K562 (cell line): Measurements from ENCODE around the gene SPDEF. TPM values are rescaled to one million over a fixed set of nuclear protein-coding genes. Genes with fewer than 3 reads are reported as not detected.

ENCODE experiments used
- BACH1 ChIP-seq: fragments of 200-800 bp; sonication (Bioruptor generic); IDR thresholded peaks from 2 replicates; pipeline ENCODE4 v1.6.1; 2016; ENCODE audit warnings: missing genetic modification characterization, missing compliant biosample characterization
- FOXA3 ChIP-seq, 2 experiments: fragments of 450-650 bp in 1 of 2; sonication (generic) in 1 of 2; formaldehyde crosslinking; IDR thresholded peaks in 1 of 2; conservative IDR thresholded peaks in 1 of 2; 2 replicates each; pipeline versions ENCODE4 v1.4.0 to v1.8.0; 2020 to 2022; ENCODE audit warnings: mild to moderate bottlenecking in 2 of 2, missing genetic modification reagents in 1 of 2
- FOXP1 ChIP-seq: sonication (generic); formaldehyde crosslinking; IDR thresholded peaks from 2 replicates; pipeline ENCODE4 v1.8.0; 2022; ENCODE audit warnings: mild to moderate bottlenecking, missing genetic modification reagents
- GATA2 ChIP-seq: sonication (generic); formaldehyde crosslinking; IDR thresholded peaks from 2 replicates; pipeline ENCODE4 v1.4.0; 2020; ENCODE audit warnings: mild to moderate bottlenecking, missing genetic modification reagents
- NCOA6 ChIP-seq: fragments of 450-650 bp; IDR thresholded peaks from 2 replicates; pipeline ENCODE4 v1.6.1; 2017; ENCODE audit warnings: mild to moderate bottlenecking
- PHB2 ChIP-seq: fragments of 450-650 bp; IDR thresholded peaks from 2 replicates; pipeline ENCODE4 v1.6.1; 2017; ENCODE audit warnings: low read depth
- RBM39 ChIP-seq: fragments of 200-400 bp; formaldehyde crosslinking; optimal IDR thresholded peaks from 2 replicates; pipeline ENCODE3; 2018; ENCODE audit warnings: low read depth, low read length
- SETDB1 ChIP-seq: IDR thresholded peaks from one replicate; pipeline ENCODE4 v1.6.1; 2012; ENCODE audit warnings: low read length, control low read depth, inconsistent platforms
- SMARCA4 ChIP-seq: fragments of 450-650 bp; IDR thresholded peaks from 2 replicates; pipeline ENCODE4 v1.6.1; 2016
- SMARCC2 ChIP-seq: fragments of 450-650 bp; IDR thresholded peaks from 2 replicates; pipeline ENCODE4 v1.6.1; 2017; ENCODE audit warnings: antibody characterized with exemption, moderate library complexity, mild to moderate bottlenecking, low read depth
- WHSC1 ChIP-seq: IDR thresholded peaks from one replicate; pipeline ENCODE4 v1.6.1; 2012; ENCODE audit warnings: low read length, control low read depth, inconsistent platforms
- ZNF12 ChIP-seq: sonication (generic); formaldehyde crosslinking; IDR thresholded peaks from 2 replicates; pipeline ENCODE4 v1.4.0; 2020; ENCODE audit warnings: mild to moderate bottlenecking, missing genetic modification reagents
- ZNF431 ChIP-seq: sonication (generic); formaldehyde crosslinking; IDR thresholded peaks from 2 replicates; pipeline ENCODE4 v1.8.0; 2022; ENCODE audit warnings: mild to moderate bottlenecking, missing genetic modification reagents
- ZNF780A ChIP-seq: fragments of 250-450 bp; sonication (Bioruptor Pico); IDR thresholded peaks from 2 replicates; pipeline ENCODE4 v1.5.0; 2021; ENCODE audit warnings: mild to moderate bottlenecking
- ZNF830 ChIP-seq: fragments of 250-450 bp; sonication (Bioruptor Pico); IDR thresholded peaks from 2 replicates; pipeline ENCODE4 v1.5.0; 2021; ENCODE audit warnings: mild to moderate bottlenecking
- polyA plus RNA-seq, 8 experiments: library from polyadenylated mRNA; depleted of rRNA in 4 of 8; stranded (reverse) in 5 of 8; unstranded in 3 of 8; fragments of >200 nt; fragmentation: Nextera tagmentation in 2 of 8; fragmentation: Illumina TruSeq in 1 of 8; extraction: Ambion mirVana in 2 of 8; extraction: Trizol in 1 of 8; gene quantifications; 2 replicates each; pipeline versions ENCODE4 v1.2.1 to v1.2.3, GENCODE V29; 2011 to 2014; ENCODE audit warnings: inconsistent platforms in 1 of 8, missing spikeins in 1 of 8
- total RNA-seq, 7 experiments: library from RNA; depleted of rRNA in 6 of 7; stranded (reverse); fragments of >200 nt in 6 of 7; fragmentation: Illumina TruSeq in 2 of 7; extraction: Trizol in 2 of 7; gene quantifications; 2 replicates each; pipeline versions ENCODE4 v1.2.1 to v1.2.3, GENCODE V29; 2011 to 2021; ENCODE audit warnings: low replicate concordance in 1 of 7
- TF ChIP-seq, protein P1 (sequence below): fragments of 450-650 bp; formaldehyde crosslinking; IDR thresholded peaks from 2 replicates; pipeline ENCODE4 v1.4.0; 2020; ENCODE audit warnings: mild to moderate bottlenecking, mixed read lengths
- TF ChIP-seq, protein P2 (sequence below): fragments of 250-450 bp; sonication (Bioruptor Pico); IDR thresholded peaks from 2 replicates; pipeline ENCODE4 v1.9.0; 2021; ENCODE audit warnings: mild to moderate bottlenecking
- TF ChIP-seq, protein P3 (sequence below): fragments of 250-450 bp; sonication (Bioruptor Pico); IDR thresholded peaks from 2 replicates; pipeline ENCODE4 v1.5.0; 2021; ENCODE audit warnings: mild to moderate bottlenecking, moderate library complexity
- TF ChIP-seq, protein P4 (sequence below): fragments of 450-650 bp; IDR thresholded peaks from 2 replicates; pipeline ENCODE4 v1.7.0; 2016; ENCODE audit warnings: borderline replicate concordance
- TF ChIP-seq, protein P5 (sequence below): fragments of 150-350 bp; conservative IDR thresholded peaks from 2 replicates; pipeline ENCODE4 v1.6.1; 2014; ENCODE audit warnings: low read length

SPDEF gene
- total and polyA plus RNA-seq, 9 of the 15 experiments (the other 6 are each of a cell fraction or from before 2014, with no cell fraction given) = 0.04 to 0.12 (median 0.11) TPM; not detected in 5

DNA sequence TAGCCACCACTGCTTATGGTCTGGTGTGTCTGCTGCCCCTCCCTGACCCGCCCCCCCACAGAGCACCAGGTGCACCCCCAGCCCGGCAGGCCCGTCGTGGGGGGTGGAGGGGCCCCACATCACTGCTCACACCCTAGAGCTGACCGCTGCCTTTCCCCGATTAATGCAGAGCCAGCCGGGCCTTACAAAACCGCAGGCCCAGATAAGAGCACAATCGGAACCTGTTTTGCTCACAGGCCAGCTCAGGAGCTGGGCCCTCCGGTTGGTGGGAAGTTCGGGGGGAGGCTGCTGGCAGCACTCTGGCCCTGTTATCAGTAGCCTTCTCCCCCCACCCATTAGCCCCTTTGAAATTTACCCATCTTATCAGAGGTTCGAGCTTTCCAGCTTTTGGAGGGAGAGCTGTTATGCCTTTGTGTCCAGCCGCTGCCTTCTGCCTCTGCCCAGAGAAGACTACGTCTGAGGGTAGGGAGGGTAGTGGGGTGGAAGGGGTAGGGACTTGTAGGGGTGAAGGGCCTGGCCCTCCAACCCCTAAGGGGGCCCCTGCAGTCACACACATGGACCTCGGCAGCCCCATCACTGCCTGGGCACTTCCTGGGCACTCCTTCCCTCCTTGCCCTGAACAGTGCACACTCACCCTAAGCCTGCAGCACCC, 6.9 kb upstream of the SPDEF start (continued):
- TF ChIP-seq, protein P1, sequence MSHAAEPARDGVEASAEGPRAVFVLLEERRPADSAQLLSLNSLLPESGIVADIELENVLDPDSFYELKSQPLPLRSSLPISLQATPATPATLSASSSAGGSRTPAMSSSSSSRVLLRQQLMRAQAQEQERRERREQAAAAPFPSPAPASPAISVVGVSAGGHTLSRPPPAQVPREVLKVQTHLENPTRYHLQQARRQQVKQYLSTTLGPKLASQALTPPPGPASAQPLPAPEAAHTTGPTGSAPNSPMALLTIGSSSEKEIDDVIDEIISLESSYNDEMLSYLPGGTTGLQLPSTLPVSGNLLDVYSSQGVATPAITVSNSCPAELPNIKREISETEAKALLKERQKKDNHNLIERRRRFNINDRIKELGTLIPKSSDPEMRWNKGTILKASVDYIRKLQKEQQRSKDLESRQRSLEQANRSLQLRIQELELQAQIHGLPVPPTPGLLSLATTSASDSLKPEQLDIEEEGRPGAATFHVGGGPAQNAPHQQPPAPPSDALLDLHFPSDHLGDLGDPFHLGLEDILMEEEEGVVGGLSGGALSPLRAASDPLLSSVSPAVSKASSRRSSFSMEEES = no peak
- TF ChIP-seq SMARCC2 (peak; percentile 64; the same call in 1 of the 2 replicates), GATA2 (CRISPR knock-in tag) (peak; percentile 92), BACH1 (tag) (no peak), NCOA6 (no peak), PHB2 (peak; percentile 72), WHSC1 (no peak), SMARCA4 (peak; percentile 86), ZNF12 (CRISPR knock-in tag) (0 out of 2 replicates have a peak, but pooled peaks have one; percentile 38), ZNF780A (CRISPR knock-in tag) (no peak), ZNF431 (CRISPR knock-in tag) (no peak), SETDB1 (no peak), FOXP1 (CRISPR knock-in tag) (no peak), FOXA3 (CRISPR knock-in tag; conservative IDR thresholded peaks at IDR 0.05 in 1 of 2, IDR thresholded peaks at IDR 0.05 in 1 of 2) (no peak), ZNF830 (CRISPR knock-in tag) (no peak), RBM39 (no peak)
- TF ChIP-seq, protein P2, sequence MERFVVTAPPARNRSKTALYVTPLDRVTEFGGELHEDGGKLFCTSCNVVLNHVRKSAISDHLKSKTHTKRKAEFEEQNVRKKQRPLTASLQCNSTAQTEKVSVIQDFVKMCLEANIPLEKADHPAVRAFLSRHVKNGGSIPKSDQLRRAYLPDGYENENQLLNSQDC (CRISPR knock-in tag) = no peak
- TF ChIP-seq, protein P3, sequence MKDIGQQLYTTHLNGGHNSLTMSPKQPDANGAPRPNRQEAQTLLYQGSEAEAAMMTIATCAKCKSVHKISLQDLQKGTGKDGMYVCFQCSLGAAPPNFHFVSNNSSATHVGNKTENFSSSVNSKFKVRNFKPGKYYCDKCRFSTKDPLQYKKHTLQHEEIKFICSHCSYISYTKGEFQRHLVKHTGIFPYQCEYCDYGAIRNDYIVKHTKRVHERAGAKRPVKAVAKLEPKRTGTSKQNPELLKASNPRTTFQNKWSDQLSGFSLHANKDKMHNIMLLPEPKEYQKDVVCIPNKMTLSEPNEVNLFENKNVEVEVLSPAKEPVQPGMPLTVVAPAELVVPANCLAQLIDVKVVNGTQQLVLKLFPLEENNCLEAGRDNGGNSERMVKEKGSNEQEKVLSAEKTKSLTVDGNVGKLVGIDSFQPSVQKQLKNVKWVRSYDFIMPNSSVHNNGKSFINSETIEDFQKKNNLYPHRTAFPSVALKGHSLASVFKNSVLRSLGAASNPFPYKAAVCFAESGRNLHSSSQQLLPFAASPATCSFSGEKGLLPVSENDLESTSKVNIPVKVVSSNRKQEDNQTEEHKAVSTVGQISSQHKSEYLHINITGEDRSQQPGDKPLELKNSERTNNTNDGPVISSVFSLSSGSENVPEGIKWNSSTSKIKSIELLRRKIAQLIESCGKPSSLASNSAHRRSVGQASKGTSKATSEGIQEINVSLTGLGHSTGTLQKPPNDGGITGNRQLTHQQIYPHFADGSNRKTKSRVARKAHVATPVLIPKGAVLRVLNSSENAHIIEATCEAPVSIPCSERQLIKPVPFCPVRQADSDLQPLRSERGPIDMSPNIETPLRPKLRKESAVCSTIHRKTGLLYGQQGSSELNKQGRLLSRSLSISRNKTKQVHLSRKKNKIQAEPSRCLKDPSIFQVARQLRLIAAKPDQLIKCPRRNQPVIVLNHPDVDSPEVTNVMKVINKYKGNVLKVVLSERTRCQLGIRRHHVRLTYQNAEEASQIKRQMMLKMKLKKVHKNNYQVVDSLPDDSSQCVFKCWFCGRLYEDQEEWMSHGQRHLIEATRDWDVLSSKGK (CRISPR knock-in tag) = no peak
- TF ChIP-seq, protein P4, sequence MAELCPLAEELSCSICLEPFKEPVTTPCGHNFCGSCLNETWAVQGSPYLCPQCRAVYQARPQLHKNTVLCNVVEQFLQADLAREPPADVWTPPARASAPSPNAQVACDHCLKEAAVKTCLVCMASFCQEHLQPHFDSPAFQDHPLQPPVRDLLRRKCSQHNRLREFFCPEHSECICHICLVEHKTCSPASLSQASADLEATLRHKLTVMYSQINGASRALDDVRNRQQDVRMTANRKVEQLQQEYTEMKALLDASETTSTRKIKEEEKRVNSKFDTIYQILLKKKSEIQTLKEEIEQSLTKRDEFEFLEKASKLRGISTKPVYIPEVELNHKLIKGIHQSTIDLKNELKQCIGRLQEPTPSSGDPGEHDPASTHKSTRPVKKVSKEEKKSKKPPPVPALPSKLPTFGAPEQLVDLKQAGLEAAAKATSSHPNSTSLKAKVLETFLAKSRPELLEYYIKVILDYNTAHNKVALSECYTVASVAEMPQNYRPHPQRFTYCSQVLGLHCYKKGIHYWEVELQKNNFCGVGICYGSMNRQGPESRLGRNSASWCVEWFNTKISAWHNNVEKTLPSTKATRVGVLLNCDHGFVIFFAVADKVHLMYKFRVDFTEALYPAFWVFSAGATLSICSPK = no peak
- TF ChIP-seq, protein P5, sequence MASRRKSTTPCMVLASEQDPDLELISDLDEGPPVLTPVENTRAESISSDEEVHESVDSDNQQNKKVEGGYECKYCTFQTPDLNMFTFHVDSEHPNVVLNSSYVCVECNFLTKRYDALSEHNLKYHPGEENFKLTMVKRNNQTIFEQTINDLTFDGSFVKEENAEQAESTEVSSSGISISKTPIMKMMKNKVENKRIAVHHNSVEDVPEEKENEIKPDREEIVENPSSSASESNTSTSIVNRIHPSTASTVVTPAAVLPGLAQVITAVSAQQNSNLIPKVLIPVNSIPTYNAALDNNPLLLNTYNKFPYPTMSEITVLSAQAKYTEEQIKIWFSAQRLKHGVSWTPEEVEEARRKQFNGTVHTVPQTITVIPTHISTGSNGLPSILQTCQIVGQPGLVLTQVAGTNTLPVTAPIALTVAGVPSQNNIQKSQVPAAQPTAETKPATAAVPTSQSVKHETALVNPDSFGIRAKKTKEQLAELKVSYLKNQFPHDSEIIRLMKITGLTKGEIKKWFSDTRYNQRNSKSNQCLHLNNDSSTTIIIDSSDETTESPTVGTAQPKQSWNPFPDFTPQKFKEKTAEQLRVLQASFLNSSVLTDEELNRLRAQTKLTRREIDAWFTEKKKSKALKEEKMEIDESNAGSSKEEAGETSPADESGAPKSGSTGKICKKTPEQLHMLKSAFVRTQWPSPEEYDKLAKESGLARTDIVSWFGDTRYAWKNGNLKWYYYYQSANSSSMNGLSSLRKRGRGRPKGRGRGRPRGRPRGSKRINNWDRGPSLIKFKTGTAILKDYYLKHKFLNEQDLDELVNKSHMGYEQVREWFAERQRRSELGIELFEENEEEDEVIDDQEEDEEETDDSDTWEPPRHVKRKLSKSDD = no peak
